ENCODE measurements around the gene ANKRD28. TPM values are rescaled to one million over a fixed set of nuclear protein-coding genes. Genes with fewer than 3 reads are reported as not detected.
A peak's percentile ranks its signal among the peaks of the same experiment; 100 is the strongest.

ANKRD28 gene
- total RNA-seq, result 72.4 TPM
- polyA plus RNA-seq (ENCODE audit: insufficient read depth, low read depth, low replicate concordance), result 9.8 TPM
- long read RNA-seq, donor 1, full-length matches to known transcripts, result 2 of 2 reads
- long read RNA-seq, donor 1, partial matches to known transcripts, result 0 of 2 reads
- long read RNA-seq, donor 1, other reads (novel, unspliced or antisense), result 0 of 2 reads
- long read RNA-seq, donor 2, partial matches to known transcripts, result 0 of 2 reads
- long read RNA-seq, donor 2, other reads (novel, unspliced or antisense), result 0 of 2 reads
- long read RNA-seq, donor 3, full-length matches to known transcripts, result 2 of 2 reads
- long read RNA-seq, donor 3, partial matches to known transcripts, result 0 of 2 reads
- long read RNA-seq, donor 3, other reads (novel, unspliced or antisense), result 0 of 2 reads
- long read RNA-seq, donor 4, full-length matches to known transcripts, result 3 of 3 reads
- long read RNA-seq, donor 4, partial matches to known transcripts, result 0 of 3 reads
- long read RNA-seq, donor 4, other reads (novel, unspliced or antisense), result 0 of 3 reads
- long read RNA-seq, donor 5, full-length matches to known transcripts, result 1 of 1 reads
- long read RNA-seq, donor 5, partial matches to known transcripts, result 0 of 1 reads
- long read RNA-seq, donor 5, other reads (novel, unspliced or antisense), result 0 of 1 reads
- long read RNA-seq, donor 6, full-length matches to known transcripts, result 1 of 1 reads
- long read RNA-seq, donor 6, partial matches to known transcripts, result 0 of 1 reads
- long read RNA-seq, donor 6, other reads (novel, unspliced or antisense), result 0 of 1 reads
- long read RNA-seq, donor 7, full-length matches to known transcripts, result 13 of 34 reads
- long read RNA-seq, donor 7, partial matches to known transcripts, result 4 of 34 reads
- long read RNA-seq, donor 7, other reads (novel, unspliced or antisense), result 17 of 34 reads
- long read RNA-seq, donor 8, result 0 reads
- long read RNA-seq, donor 9, result 0 reads
- long read RNA-seq, donor 10, full-length matches to known transcripts, result 1 of 1 reads
- long read RNA-seq, donor 10, partial matches to known transcripts, result 0 of 1 reads
- long read RNA-seq, donor 10, other reads (novel, unspliced or antisense), result 0 of 1 reads

GRCh38 chr3:15797642-15798303, at the start of gene ANKRD28:
Gene ANKRD28, minus strand, starts transcription at chr3:15797979. Its CDS starts 1,458 bp downstream, at chr3:15796521.
- H3K9ac ChIP-seq (ENCODE audit: low read length in 3 of 3), result peak within 1 kb of the TSS in 2 of 3 donors; percentile 45 to 49
- peak within 1 kb of the TSS in 1 of 2 donors; percentile 20 for H3K27ac ChIP-seq (ENCODE audit: low read depth in 2 of 2, low read length in 2 of 2)
- peaks cover 3 to 14% (median 8%) of the 10 kb centered on the region in 3 donors for H3K4me1 ChIP-seq (ENCODE audit: control insufficient read depth in 2 of 3, insufficient read depth in 2 of 3, low read depth in 1 of 3, low read length in 3 of 3)
- DNase-seq, result peak in 3 of 5 donors; percentile 16 to 78 (median 69)
- TF ChIP-seq, protein P1, sequence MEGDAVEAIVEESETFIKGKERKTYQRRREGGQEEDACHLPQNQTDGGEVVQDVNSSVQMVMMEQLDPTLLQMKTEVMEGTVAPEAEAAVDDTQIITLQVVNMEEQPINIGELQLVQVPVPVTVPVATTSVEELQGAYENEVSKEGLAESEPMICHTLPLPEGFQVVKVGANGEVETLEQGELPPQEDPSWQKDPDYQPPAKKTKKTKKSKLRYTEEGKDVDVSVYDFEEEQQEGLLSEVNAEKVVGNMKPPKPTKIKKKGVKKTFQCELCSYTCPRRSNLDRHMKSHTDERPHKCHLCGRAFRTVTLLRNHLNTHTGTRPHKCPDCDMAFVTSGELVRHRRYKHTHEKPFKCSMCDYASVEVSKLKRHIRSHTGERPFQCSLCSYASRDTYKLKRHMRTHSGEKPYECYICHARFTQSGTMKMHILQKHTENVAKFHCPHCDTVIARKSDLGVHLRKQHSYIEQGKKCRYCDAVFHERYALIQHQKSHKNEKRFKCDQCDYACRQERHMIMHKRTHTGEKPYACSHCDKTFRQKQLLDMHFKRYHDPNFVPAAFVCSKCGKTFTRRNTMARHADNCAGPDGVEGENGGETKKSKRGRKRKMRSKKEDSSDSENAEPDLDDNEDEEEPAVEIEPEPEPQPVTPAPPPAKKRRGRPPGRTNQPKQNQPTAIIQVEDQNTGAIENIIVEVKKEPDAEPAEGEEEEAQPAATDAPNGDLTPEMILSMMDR (IDR thresholded peaks at IDR 0.05; ENCODE audit: borderline replicate concordance, extremely low read depth, insufficient read depth), result no peak
- FAIRE-seq, result peak; percentile 41
- H3K4me3 ChIP-seq (ENCODE audit: low read length in 3 of 3), result peak within 1 kb of the TSS; percentile 44 to 57 (median 49)
- intact Hi-C loops (cut with DNase I), result no loop called here
- H3K36me3 ChIP-seq (ENCODE audit: control insufficient read depth in 2 of 3, insufficient read depth in 3 of 3, low read length in 3 of 3), result no peaks in the 10 kb centered on the region
- H3K27me3 ChIP-seq (ENCODE audit: control insufficient read depth, insufficient read depth, low read length), result no peaks in the 10 kb centered on the region
- no peaks in the 10 kb centered on the region for H3K9me3 ChIP-seq (ENCODE audit: control insufficient read depth in 2 of 3, insufficient read depth in 1 of 3, low read length in 3 of 3)

DNA sequence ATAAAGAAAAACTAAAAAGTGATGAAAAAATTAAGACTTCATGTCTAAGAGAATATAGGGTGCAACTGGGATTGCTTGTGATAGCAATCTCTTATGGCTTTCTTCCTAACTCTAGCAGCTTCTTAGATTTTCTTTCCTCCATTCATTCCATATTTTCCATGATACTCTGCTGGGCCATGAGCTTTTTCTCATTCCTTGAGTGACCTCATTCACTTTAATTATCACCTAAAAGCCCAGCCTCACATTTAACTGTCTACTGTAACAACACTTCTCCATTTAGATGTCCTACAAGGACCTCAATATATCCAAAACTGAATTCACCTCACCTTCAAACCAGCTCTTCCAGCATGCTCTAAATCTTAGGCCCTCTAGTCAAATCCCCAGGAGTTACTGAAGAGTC, 49.5 kb upstream of the ANKRD28 start:
- peaks cover 0 to 1% (median 0%) of the 10 kb centered on the region in 3 donors for H3K9me3 ChIP-seq (ENCODE audit: control insufficient read depth in 2 of 3, insufficient read depth in 1 of 3, low read length in 3 of 3)
- H3K9ac ChIP-seq (ENCODE audit: low read length in 3 of 3), result no peak overlapping the region
- DNase-seq (no peak), FAIRE-seq (no peak)
- peaks cover 0 to 2% (median 0%) of the 10 kb centered on the region in 3 donors for H3K4me1 ChIP-seq (ENCODE audit: control insufficient read depth in 2 of 3, insufficient read depth in 2 of 3, low read depth in 1 of 3, low read length in 3 of 3)
- H3K36me3 ChIP-seq (ENCODE audit: control insufficient read depth in 2 of 3, insufficient read depth in 3 of 3, low read length in 3 of 3), result no peaks in the 10 kb centered on the region
- intact Hi-C loops (cut with DNase I), result no loop called here
- no peaks in the 10 kb centered on the region for H3K27me3 ChIP-seq (ENCODE audit: control insufficient read depth, insufficient read depth, low read length)
- TF ChIP-seq, protein P1 (IDR thresholded peaks at IDR 0.05; ENCODE audit: borderline replicate concordance, extremely low read depth, insufficient read depth), result no peak
- no peak overlapping the region for H3K27ac ChIP-seq (ENCODE audit: low read depth in 2 of 2, low read length in 2 of 2)
- H3K4me3 ChIP-seq (ENCODE audit: low read length in 3 of 3), result no peak overlapping the region

GRCh38 chr3:15846606-15847005, 48.8 kb upstream of the ANKRD28 start:
- Histone ChIP-seq H3K9me3 (ENCODE audit: control insufficient read depth in 2 of 3, insufficient read depth in 1 of 3, low read length in 3 of 3) (peaks cover 0 to 1% (median 0%) of the 10 kb centered on the region in 3 donors), H3K36me3 (ENCODE audit: control insufficient read depth in 2 of 3, insufficient read depth in 3 of 3, low read length in 3 of 3) (no peaks in the 10 kb centered on the region), H3K4me1 (ENCODE audit: control insufficient read depth in 2 of 3, insufficient read depth in 2 of 3, low read depth in 1 of 3, low read length in 3 of 3) (peaks cover 0 to 2% (median 0%) of the 10 kb centered on the region in 3 donors), H3K27ac (ENCODE audit: low read depth in 2 of 2, low read length in 2 of 2) (no peak overlapping the region), H3K9ac (ENCODE audit: low read length in 3 of 3) (no peak overlapping the region), H3K4me3 (ENCODE audit: low read length in 3 of 3) (no peak overlapping the region), H3K27me3 (ENCODE audit: control insufficient read depth, insufficient read depth, low read length) (no peaks in the 10 kb centered on the region)
- FAIRE-seq, result no peak
- peak in 1 of 5 donors; percentile 1 for DNase-seq
- TF ChIP-seq, protein P1 (IDR thresholded peaks at IDR 0.05; ENCODE audit: borderline replicate concordance, extremely low read depth, insufficient read depth), result no peak
- intact Hi-C loops (cut with DNase I), result no loop called here

Data from kidney (tissue), 22 donors.